Measurements from ENCODE around the gene TINAGL1. TPM values are rescaled to one million over a fixed set of nuclear protein-coding genes. Genes with fewer than 3 reads are reported as not detected.

TINAGL1 gene
- total and polyA plus RNA-seq, 10 of the 15 experiments (the other 5 are each of a cell fraction or from before 2014, with no cell fraction given), result 0.20 to 0.49 (median 0.23) TPM; not detected in 7

- CTCF ChIA-PET, result interaction anchor here (1.0 kb wide), 1 partner anchor 34 kb away, joined by 3 read pairs; no protein-coding TSS in a partner anchor
- Histone ChIP-seq H3K4me2 (ENCODE audit: control insufficient read depth, insufficient read depth) (no peak overlapping the region), H3K36me3 (ENCODE audit: control insufficient read depth in 2 of 2, insufficient read depth in 2 of 2, low read length in 1 of 2) (no peaks in the 10 kb centered on the region), H3K4me3 (no peak overlapping the region), H3K27me3 (replicated peaks in 1 of 2; ENCODE audit: control insufficient read depth in 2 of 2, insufficient read depth in 2 of 2, low read length in 1 of 2) (no peaks in the 10 kb centered on the region; a peak in 2 of 4 replicates), H3K9ac (ENCODE audit: control insufficient read depth, insufficient read depth, low read length) (no peak overlapping the region), H4K20me1 (ENCODE audit: control insufficient read depth, insufficient read depth) (no peaks in the 10 kb centered on the region), H3K4me1 (ENCODE audit: control insufficient read depth, insufficient read depth, low read length) (no peaks in the 10 kb centered on the region), H3K27ac (ENCODE audit: control insufficient read depth, insufficient read depth) (no peak overlapping the region), H3K9me3 (replicated peaks; ENCODE audit: control insufficient read depth, insufficient read depth, low read length) (no peaks in the 10 kb centered on the region), H2AFZ (ENCODE audit: control insufficient read depth, low read depth, low read length) (no peak overlapping the region), H3K79me2 (ENCODE audit: control insufficient read depth, insufficient read depth, low read length) (no peaks in the 10 kb centered on the region)
- SMC1A ChIA-PET (ENCODE audit: uncharacterized antibody, unreplicated experiment), result interaction anchor here (1.1 kb wide), 1 partner anchor 14 kb away, joined by 3 read pairs; no protein-coding TSS in a partner anchor
- DNase-seq (ENCODE audit: low read depth, low spot score), result no peak
- no peak for FAIRE-seq
- BruUV-seq (replicated peaks), result no TSS peak
- ATAC-seq, result no peak
- WGBS (ENCODE audit: insufficient coverage, insufficient replicate concordance, low lambda C conversion rate, missing lambda C conversion rate), result 38% methylated on average over 16 of the region's 16 CpGs
- intact Hi-C loops (cut with micrococcal nuclease; ENCODE audit: unreplicated experiment) (no loop called here), in situ Hi-C loops (cut with MboI) (no loop called here)
- POLR2A ChIA-PET, result no interaction called here
- RAD21 ChIA-PET (ENCODE audit: unreplicated experiment), result no interaction called here
- TF ChIP-seq ATF7 (IDR thresholded peaks at IDR 0.05; ENCODE audit: low read depth) (no peak), HCFC1 (IDR thresholded peaks at IDR 0.05; ENCODE audit: low read length) (no peak), MTA3 (IDR thresholded peaks at IDR 0.05; ENCODE audit: borderline replicate concordance, low read length) (no peak), IKZF1 (conservative IDR thresholded peaks at IDR 0.05) (no peak), ZNF687 (IDR thresholded peaks at IDR 0.05) (no peak), GABPA (IDR thresholded peaks at IDR 0.05; ENCODE audit: low read depth) (no peak), NFYA (IDR thresholded peaks at IDR 0.05; ENCODE audit: borderline replicate concordance, low read depth, low read length) (no peak), ZNF274 (IDR thresholded peaks at IDR 0.05; ENCODE audit: insufficient read depth, insufficient read length) (no peak), BRCA1 (IDR thresholded peaks at IDR 0.05; ENCODE audit: low read depth, low read length) (no peak), NRF1 (conservative IDR thresholded peaks at IDR 0.05; ENCODE audit: low read depth, low read length) (no peak), GATAD2B (conservative IDR thresholded peaks at IDR 0.05; ENCODE audit: low read depth) (no peak), CREB1 (IDR thresholded peaks at IDR 0.05; ENCODE audit: low read depth) (no peak), ZBTB11 (CRISPR knock-in tag; IDR thresholded peaks at IDR 0.05) (no peak), WRNIP1 (IDR thresholded peaks at IDR 0.05; ENCODE audit: borderline replicate concordance, low read depth, low read length) (no peak), BHLHE40 (IDR thresholded peaks at IDR 0.05; ENCODE audit: borderline replicate concordance in 1 of 2, low read depth in 2 of 2, low read length in 1 of 2) (no peak), ATF3 (IDR thresholded peaks at IDR 0.05; ENCODE audit: borderline replicate concordance, extremely low read depth, low read depth, low read length) (no peak), SMARCA5 (IDR thresholded peaks at IDR 0.05) (no peak)
Observed at GRCh38 chr1:31583082-31583994, 7.0 kb downstream of the TINAGL1 start.

All from GM12878 (cell line).